Stimulated activated CD4-positive, alpha-beta T cell treated with anti-CD3 and anti-CD28 coated beads, Interleukin-4, amount 100 ng/mL, for 24 hours (primary cell): ENCODE results near the gene MEST.
A peak's percentile ranks its signal among the peaks of the same experiment; 100 is the strongest.
"Not testable (repeated sequence)": the region's sequence is repeated elsewhere in the genome, so short reads cannot be mapped to it uniquely, and the experiment has no call there.

Experiments used
- DNase-seq: peaks from one replicate; pipeline ENCODE4 v3.0.0-alpha.2; 2020

The MEST gene

GRCh38 chr7:130486114-130486953 lies 5.6 kb upstream of the MEST start:
- DNase-seq, result peak; percentile 57

- no peak for DNase-seq
Measured at GRCh38 chr7:130486954-130487436, 4.9 kb upstream of the MEST start.

- no peak for DNase-seq
Measured at GRCh38 chr7:130488392-130489139, 3.3 kb upstream of the MEST start.

DNA sequence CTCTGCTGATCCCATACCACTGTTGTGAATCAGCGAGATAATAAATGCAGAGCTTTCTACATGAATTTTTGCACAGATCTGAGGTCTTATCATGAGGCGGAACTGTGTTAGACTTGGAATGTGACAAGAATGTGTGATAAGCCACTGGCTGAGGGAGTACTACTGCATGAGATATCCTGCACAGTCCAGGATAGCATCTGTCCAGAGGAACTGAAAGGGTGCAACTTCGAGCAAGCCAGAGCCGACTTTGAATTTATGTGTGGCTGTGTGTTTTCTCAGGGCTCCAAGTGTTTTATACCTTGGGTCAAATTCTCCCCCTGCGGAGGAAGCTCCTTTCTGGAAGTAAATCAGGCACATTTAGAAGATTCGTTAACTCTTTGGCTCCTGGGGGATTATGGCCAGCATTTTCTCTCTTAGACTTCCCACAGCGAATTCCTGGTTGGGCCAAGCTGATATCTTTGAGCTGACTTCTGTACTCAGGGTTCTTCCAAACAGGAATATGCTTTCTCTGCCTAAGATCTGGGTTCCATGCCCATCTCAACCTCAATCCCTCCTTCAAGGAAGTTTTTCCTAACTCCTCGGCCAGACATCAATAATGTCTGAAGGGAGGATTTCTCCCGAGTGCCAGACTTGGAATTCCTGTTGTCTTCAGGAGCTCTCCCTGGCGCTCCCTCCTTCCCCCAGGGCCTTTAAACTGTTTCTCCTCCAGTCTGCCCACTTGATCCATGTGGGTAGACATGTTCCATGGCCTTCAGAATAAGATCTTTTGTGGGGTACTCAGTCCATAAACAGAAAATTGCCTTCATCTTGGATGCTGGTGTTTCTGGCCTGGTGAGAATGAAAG lies 2.5 kb upstream of the MEST start:
- no peak for DNase-seq

GRCh38 chr7:130490311-130490791 lies 1.5 kb upstream of the MEST start:
- no peak for DNase-seq

DNA sequence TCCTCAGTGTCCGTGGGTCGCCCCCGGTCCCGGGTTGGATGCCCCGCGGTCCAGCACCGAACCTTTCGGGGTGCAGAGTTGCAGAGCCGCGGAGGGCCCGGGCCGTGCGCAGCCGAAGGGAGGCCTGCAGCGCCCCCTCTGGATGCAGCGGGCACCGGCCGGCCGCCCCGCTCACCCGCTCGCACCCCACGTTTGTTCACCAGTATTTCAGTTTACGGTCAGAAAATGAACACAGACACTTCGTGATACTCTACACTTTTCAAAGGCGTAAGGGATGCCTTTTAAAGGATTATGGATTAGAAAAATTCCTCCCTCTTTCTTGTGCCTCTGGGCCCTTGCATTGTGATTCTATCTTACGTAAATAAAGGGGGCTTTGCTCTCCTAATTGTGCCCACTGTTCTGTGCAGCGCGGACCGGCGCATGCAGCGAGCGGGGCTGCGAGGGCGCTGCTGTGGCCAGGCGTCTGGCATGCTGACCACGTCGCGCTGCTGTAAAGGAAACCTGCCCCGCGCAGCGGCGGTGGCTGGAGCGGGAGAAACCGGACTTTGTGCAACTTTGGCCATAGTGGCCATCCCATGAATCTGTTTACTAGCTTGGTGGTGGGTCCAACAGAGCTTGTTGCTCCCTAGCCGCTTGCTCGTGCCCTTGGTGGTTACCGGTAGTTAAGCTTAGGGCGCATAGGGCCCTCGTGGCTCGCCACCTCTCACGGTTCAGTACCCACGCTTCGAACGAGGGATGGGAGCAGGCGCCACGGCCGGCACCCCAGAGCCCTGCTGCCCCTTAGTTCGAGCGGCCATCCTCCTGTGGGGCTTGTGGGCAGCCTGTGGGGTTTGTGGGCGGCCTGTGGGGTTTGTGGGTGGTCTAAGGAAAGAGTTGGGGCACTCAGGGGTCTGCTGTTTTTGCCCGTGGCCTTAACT lies 739 bp upstream of the MEST start:
- peak; percentile 8 for DNase-seq

GRCh38 chr7:130492523-130493274 lies 814 bp downstream of the MEST start:
- no peak for DNase-seq

DNA sequence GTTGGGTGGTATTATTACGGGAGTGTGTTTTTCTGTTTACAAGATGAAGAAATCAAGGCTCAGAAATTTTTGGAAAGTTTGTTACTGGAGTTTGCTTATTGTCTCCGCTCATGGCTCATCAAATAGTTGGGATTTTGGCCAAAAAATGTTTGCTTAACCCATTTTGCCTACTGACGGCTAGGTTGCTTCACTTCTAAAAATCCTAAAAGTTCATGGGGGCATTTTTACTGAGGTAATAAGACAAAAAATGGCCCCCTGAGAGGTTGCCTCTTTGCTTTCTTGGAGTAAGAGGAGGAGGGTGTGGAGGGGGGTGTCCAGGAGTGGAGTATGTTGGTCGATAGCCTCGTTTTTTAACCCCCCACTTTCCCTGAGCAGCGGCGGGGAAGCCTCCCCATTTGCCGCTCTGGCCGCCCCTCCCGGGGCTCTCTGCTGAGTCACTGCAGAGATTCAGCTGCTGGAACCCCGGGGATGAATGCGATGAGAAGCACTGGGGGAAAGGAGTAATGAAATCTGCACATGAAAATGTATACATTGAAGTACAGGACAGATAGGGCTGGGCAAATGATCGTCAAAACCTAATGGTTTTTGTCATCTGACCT lies 1.5 kb downstream of the MEST start:
- no peak for DNase-seq

DNA sequence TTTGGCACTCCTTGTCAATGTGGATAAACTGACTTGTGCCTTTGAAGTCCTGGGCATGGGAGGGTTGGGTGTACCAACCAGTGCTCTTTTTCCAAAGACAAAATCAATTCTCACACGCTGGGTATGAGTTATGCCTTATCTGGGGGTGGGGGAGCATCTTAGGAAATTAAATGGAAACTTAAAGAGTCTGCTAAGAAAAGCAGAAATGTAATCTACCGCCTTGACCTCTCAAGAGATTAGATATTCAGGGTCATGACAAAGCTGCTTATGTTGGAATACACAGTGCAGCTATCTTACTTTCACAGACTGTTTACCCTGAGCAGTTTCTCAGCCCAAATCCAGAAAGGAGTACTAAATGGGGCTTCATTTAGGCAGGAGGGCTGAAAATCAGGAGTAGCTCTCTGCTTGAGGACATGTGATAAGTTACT lies 2.6 kb downstream of the MEST start:
- DNase-seq, result no peak

GRCh38 chr7:130500463-130500862 lies 8.6 kb downstream of the MEST start:
- no peak for DNase-seq

DNA sequence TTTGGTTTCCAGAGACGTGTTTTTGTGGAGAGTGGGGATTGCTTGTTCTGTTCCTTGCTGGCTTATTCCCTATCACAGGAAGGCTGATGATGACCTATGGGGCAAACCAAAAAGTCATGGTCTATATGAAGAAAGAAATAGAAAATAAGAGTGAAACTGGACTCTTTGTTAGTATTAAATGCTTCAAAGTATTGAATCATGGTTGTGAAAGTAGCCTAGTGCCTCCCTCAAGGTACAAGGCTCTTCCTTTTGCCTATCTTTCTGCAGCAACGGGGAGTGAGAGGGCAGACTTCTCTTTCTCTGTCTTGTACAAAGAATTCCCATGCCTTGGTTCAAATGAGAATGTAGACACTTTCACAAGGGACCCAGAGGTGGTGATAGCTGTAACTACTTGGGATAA lies 9.0 kb downstream of the MEST start:
- no peak for DNase-seq

- no peak for DNase-seq
Measured at GRCh38 chr7:130505753-130506152, 13.9 kb downstream of the MEST start.

DNA sequence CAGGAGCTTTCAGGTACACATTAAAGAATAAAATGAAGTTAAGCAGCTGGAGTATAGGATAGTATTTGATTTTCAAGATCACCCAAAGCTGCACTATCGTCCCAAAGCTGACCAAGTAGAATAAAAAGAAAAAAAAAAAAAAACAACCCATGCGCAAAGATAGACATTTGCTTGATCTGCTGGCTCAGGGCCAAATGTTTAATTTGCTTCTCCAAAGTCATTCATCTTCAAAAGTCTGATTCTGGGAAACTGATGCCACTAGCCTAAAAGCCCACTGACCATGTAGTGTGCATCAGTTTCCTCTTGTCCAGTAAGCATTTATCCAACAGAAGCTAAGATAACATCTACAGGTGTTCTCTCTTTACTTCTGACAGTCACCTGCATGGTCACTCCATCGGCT lies 14.5 kb downstream of the MEST start:
- DNase-seq, result no peak

DNA sequence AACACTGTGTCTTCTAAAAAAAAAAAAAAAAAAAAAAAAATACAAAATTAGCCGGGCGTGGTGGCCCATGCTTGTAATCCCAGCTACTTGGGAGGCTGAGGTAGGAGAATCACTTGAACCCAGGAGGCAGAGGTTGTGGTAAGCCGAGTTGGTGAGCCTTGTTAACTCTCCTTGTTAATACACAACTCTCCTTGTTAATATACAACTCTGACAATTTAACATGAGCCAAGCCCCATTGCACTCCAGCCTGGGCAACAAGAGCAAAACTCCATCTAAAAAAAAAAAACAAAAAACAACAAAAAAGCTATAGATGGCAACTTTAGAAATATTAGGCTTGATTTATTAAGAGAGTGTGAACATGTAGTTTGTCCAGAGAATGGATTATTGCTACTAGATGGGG lies 20.2 kb downstream of the MEST start:
- DNase-seq, result not testable (repeated sequence)

DNA sequence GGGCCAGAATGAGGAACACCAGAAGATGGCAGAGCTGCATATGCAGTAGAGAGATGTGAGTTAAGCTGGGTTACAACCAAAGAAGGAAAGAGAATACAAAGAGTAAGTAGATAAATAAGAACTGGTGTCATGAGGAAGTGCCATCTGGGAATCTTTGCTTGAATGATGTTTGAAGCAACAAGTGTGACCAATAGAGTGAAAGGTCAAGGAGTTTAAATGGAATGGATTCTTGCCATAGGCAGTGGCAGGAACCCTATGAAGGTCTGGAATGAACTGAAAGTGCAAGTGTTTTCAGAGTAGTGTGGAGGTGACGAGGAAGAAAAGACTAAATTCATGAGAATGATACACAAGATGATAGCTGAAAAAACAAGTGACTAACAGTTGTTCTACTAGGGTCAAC lies 21.6 kb downstream of the MEST start:
- DNase-seq, result no peak

- DNase-seq, result no peak
Measured at GRCh38 chr7:130515315-130516040, 23.6 kb downstream of the MEST start.

- no peak for DNase-seq
Measured at GRCh38 chr7:130521258-130521951, 29.5 kb downstream of the MEST start.

DNA sequence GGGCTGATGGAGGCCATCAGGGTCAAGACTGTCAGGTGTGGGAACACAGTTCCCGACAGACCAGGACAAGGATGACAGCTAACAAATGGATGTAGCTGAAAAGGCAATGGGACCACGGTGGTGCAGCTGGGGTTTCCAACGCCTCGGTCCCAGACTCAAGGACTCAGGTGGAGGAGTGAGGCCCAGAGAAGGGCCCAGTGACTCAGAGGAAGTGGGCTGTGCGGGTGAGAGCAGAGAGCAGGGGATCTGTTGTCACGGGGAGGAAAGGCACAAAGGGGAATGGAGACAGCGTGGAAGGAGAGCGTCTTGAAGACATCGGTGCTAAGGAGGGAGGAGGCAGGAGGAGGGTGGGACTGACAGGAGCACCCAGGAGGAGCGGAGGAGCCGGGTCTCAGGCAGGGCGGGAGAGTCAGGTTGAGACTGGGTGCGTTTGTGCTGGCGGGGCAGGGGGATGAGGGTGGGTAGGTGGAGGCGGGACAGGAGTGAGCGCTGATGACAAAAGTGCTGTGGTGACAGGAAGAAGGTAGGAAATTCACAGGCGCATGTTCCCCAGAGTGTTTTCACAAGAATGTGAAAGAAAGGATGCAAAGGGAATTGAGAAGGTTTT lies 31.7 kb downstream of the MEST start:
- DNase-seq, result not testable (repeated sequence)

GRCh38 chr7:130524628-130525027 lies 32.7 kb downstream of the MEST start:
- no peak for DNase-seq
